GM19324 (cell line): ENCODE data around the gene KCNQ1.

Experiments used
- ATAC-seq: cut with Tn5 transposase; IDR thresholded peaks from one replicate; pipeline ENCODE4 v1.9.1; 2021; ENCODE audit warnings: mild to moderate bottlenecking, moderate library complexity; ENCODE audit not compliant: unreplicated experiment, low FRiP score

Gene KCNQ1

GRCh38 chr11:2459016-2459725, 14.4 kb downstream of the KCNQ1 start:
- no peak for ATAC-seq

GRCh38 chr11:2459796-2460531, 15.2 kb downstream of the KCNQ1 start:
- no peak for ATAC-seq

- no peak for ATAC-seq
Observed at GRCh38 chr11:2460540-2461252, 15.9 kb downstream of the KCNQ1 start.

GRCh38 chr11:2461253-2461955, 16.6 kb downstream of the KCNQ1 start:
- ATAC-seq: no peak

GRCh38 chr11:2461956-2462542, 17.2 kb downstream of the KCNQ1 start:
- no peak for ATAC-seq

GRCh38 chr11:2462543-2462985, 17.8 kb downstream of the KCNQ1 start:
- ATAC-seq: no peak

- ATAC-seq: no peak
Observed at GRCh38 chr11:2462986-2463765, 18.4 kb downstream of the KCNQ1 start.

GRCh38 chr11:2463766-2464277, 19.0 kb downstream of the KCNQ1 start:
- ATAC-seq: no peak

GRCh38 chr11:2464451-2465165, 19.8 kb downstream of the KCNQ1 start:
- no peak for ATAC-seq

GRCh38 chr11:2465202-2466068, 20.6 kb downstream of the KCNQ1 start:
- ATAC-seq: no peak

GRCh38 chr11:2466069-2466801, 21.4 kb downstream of the KCNQ1 start:
- no peak for ATAC-seq

- no peak for ATAC-seq
Observed at GRCh38 chr11:2466869-2467694, 22.3 kb downstream of the KCNQ1 start.

- no peak for ATAC-seq
Observed at GRCh38 chr11:2467695-2468055, 22.9 kb downstream of the KCNQ1 start.

- no peak for ATAC-seq
Observed at GRCh38 chr11:2468363-2469235, 23.8 kb downstream of the KCNQ1 start.

- no peak for ATAC-seq
Observed at GRCh38 chr11:2470495-2470894, 25.7 kb downstream of the KCNQ1 start.
